H1 (cell line): ENCODE results near the gene UMAD1. TPM values are rescaled to one million over a fixed set of nuclear protein-coding genes. Genes with fewer than 3 reads are reported as not detected.

Experiments used
- CHD7 ChIP-seq: fragments of 300-600 bp; sonication (generic); IDR thresholded peaks from 2 replicates; pipeline ENCODE4 v1.7.1; 2012; ENCODE audit warnings: low read length, moderate library complexity, mild to moderate bottlenecking, inconsistent platforms; ENCODE audit not compliant: insufficient replicate concordance
- CREB1 ChIP-seq: IDR thresholded peaks from 2 replicates; pipeline ENCODE4 v1.6.1; 2012; ENCODE audit warnings: inconsistent platforms
- FOSL1 ChIP-seq: IDR thresholded peaks from 2 replicates; pipeline ENCODE4 v1.6.1; 2011; ENCODE audit warnings: mild to moderate bottlenecking, low read depth, low read length, moderate library complexity; ENCODE audit not compliant: insufficient read depth
- PHF8 ChIP-seq: fragments of 200-600 bp; sonication (generic); conservative IDR thresholded peaks from 2 replicates; pipeline ENCODE4 v1.7.1; 2012; ENCODE audit warnings: low read depth, mild to moderate bottlenecking, inconsistent platforms, low read length, moderate library complexity
- RNF2 ChIP-seq: fragments of 200-900, 300-1000 bp; sonication (generic); IDR thresholded peaks from 2 replicates; pipeline ENCODE4 v1.7.1; 2016; ENCODE audit warnings: borderline replicate concordance, low read depth, mild to moderate bottlenecking, antibody characterized with exemption, low read length; ENCODE audit not compliant: poor library complexity, severe bottlenecking; ENCODE audit errors: missing control alignments
- SIN3A ChIP-seq, 2 experiments: IDR thresholded peaks in 1 of 2; conservative IDR thresholded peaks in 1 of 2; 2 replicates each; pipeline ENCODE4 v1.6.1; 2011 to 2012; ENCODE audit warnings: low read length in 2 of 2, improper control_type of control experiment in 1 of 2, low read depth in 1 of 2, mild to moderate bottlenecking in 1 of 2
- ZNF274 ChIP-seq: IDR thresholded peaks from 2 replicates; pipeline ENCODE4 v1.7.0; 2012; ENCODE audit warnings: low read length, borderline replicate concordance; ENCODE audit errors: extremely low read depth
- polyA plus RNA-seq, 7 experiments: library from polyadenylated mRNA; depleted of rRNA in 3 of 7; stranded (reverse) in 5 of 7; unstranded in 2 of 7; fragments of >200 nt in 5 of 7; fragments of 200-250 nt in 2 of 7; gene quantifications; 1 replicate in 5 of 7; 2 replicates in 1 of 7; 4 replicates in 1 of 7; pipeline versions ENCODE4 v1.2.1 to v1.2.3, GENCODE V29; 2011 to 2013; ENCODE audit warnings: missing spikeins in 2 of 7, mixed read lengths in 2 of 7
- total RNA-seq: library from RNA; stranded (reverse); fragmentation: NEBNext Ultra II Directional; extraction: Animal tissue kit (Norgen Biotek cat#: 25700); gene quantifications from 2 replicates; pipeline ENCODE4 v1.2.1, GENCODE V29; 2021

UMAD1 gene
- total and polyA plus RNA-seq, 2 of the 8 experiments (the other 6 are each of a cell fraction or from before 2014, with no cell fraction given), result 10.4 to 12.3 TPM

- no peak for TF ChIP-seq CHD7
- no peak for TF ChIP-seq PHF8
- no peak for TF ChIP-seq FOSL1
- TF ChIP-seq SIN3A (conservative IDR thresholded peaks at IDR 0.05 in 1 of 2, IDR thresholded peaks at IDR 0.05 in 1 of 2; ENCODE audit: low read depth in 1 of 2, low read length in 2 of 2), result no peak
- TF ChIP-seq CREB1, result no peak
- no peak for TF ChIP-seq ZNF274
- no peak for TF ChIP-seq RNF2
Measured at GRCh38 chr7:7876419-7876818, 235.9 kb downstream of the UMAD1 start (continued).
